WERI-Rb-1 (cell line): Measurements from ENCODE around the gene GDPD5.

Experiments
- DNase-seq: peaks from one replicate; pipeline ENCODE4 v3.0.0-alpha.2; 2020
- H3K27ac ChIP-seq: fragments of 250-450 bp; sonication (Bioruptor Pico); 2 replicates; pipeline ENCODE4 v1.5.1; 2020; ENCODE audit warnings: mild to moderate bottlenecking, moderate library complexity
- H3K27me3 ChIP-seq: fragments of 250-450 bp; sonication (Bioruptor Pico); 2 replicates; pipeline ENCODE4 v1.5.1; 2021; ENCODE audit warnings: mild to moderate bottlenecking, low read depth, moderate library complexity; ENCODE audit not compliant: insufficient read depth, severe bottlenecking
- H3K36me3 ChIP-seq: fragments of 250-450 bp; sonication (Bioruptor Pico); 2 replicates; pipeline ENCODE4 v1.5.1; 2020; ENCODE audit warnings: mild to moderate bottlenecking, moderate library complexity
- H3K4me3 ChIP-seq: 2 replicates; pipeline ENCODE4 v1.5.1; 2011; ENCODE audit warnings: low read depth, mild to moderate bottlenecking, control low read depth, low read length
- H3K9me3 ChIP-seq: fragments of 250-450 bp; sonication (Bioruptor Pico); 2 replicates; pipeline ENCODE4 v1.5.1; 2021; ENCODE audit warnings: mild to moderate bottlenecking, moderate library complexity; ENCODE audit not compliant: severe bottlenecking
- CTCF ChIP-seq: IDR thresholded peaks from 2 replicates; pipeline ENCODE4 v1.5.1; 2011; ENCODE audit warnings: low read depth, mild to moderate bottlenecking, control low read depth, inconsistent platforms, low read length

Gene GDPD5

DNA sequence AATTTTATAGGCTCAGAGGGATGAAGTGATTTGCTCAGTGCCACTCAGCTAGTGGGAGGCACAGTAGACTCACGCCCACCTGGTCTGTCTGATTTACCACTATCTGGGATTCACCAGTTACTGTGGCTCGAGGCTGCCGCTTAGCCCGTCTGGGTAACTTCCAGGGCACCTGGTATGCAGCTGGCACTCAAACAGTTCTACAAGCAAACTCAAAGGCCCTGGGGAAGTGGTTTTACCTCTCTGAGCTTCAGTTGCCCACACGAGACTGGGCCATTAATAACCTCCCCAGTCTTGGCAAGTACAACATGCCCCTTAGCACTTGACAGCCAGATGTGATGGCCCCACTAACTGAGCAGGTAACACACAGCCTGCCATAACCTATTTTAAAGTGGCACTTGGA is 2.6 kb downstream of the GDPD5 start:
- H3K27ac ChIP-seq = peak overlapping the region; percentile 83
- H3K36me3 ChIP-seq = peaks cover 3% of the 10 kb centered on the region
- TF ChIP-seq CTCF = no peak
- no peak overlapping the region for H3K4me3 ChIP-seq
- DNase-seq = no peak
- H3K9me3 ChIP-seq = no peaks in the 10 kb centered on the region
- no peaks in the 10 kb centered on the region for H3K27me3 ChIP-seq

GRCh38 chr11:75522286-75523044 is 3.3 kb downstream of the GDPD5 start:
- no peaks in the 10 kb centered on the region for H3K27me3 ChIP-seq
- H3K9me3 ChIP-seq = no peaks in the 10 kb centered on the region
- peaks cover 3% of the 10 kb centered on the region for H3K36me3 ChIP-seq

DNA sequence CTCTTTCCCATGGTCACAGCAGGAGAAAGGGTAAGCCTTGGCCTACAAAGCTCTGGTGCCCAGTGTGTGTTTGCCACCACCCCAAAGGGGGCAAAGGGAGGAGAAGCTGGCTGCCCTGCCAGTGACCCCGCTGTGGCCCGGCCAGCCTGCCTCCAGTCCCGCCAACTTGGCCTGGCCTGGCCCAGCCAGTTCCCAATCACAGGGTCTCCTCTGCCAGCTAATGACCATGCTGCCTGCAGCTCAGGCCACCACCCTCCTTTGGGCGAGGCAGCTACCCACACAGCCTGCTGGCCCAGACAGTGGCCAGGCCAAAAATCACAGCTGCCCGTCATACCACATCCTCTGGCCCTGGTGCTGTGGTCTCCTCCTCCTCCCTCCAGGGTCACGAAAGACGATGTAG is 5.1 kb downstream of the GDPD5 start:
- no peak for DNase-seq
- H3K27me3 ChIP-seq = no peaks in the 10 kb centered on the region
- H3K9me3 ChIP-seq = no peaks in the 10 kb centered on the region
- peaks cover 10% of the 10 kb centered on the region for H3K36me3 ChIP-seq
- H3K4me3 ChIP-seq = no peak overlapping the region
- TF ChIP-seq CTCF = no peak
- peak overlapping the region; percentile 25 for H3K27ac ChIP-seq

More at GRCh38 chr11:75522286-75523044, 3.3 kb downstream of the GDPD5 start:
- peak; percentile 86 for DNase-seq
- Histone ChIP-seq H3K4me3 (no peak overlapping the region), H3K27ac (peak overlapping the region; percentile 83)
- TF ChIP-seq CTCF = no peak

DNA sequence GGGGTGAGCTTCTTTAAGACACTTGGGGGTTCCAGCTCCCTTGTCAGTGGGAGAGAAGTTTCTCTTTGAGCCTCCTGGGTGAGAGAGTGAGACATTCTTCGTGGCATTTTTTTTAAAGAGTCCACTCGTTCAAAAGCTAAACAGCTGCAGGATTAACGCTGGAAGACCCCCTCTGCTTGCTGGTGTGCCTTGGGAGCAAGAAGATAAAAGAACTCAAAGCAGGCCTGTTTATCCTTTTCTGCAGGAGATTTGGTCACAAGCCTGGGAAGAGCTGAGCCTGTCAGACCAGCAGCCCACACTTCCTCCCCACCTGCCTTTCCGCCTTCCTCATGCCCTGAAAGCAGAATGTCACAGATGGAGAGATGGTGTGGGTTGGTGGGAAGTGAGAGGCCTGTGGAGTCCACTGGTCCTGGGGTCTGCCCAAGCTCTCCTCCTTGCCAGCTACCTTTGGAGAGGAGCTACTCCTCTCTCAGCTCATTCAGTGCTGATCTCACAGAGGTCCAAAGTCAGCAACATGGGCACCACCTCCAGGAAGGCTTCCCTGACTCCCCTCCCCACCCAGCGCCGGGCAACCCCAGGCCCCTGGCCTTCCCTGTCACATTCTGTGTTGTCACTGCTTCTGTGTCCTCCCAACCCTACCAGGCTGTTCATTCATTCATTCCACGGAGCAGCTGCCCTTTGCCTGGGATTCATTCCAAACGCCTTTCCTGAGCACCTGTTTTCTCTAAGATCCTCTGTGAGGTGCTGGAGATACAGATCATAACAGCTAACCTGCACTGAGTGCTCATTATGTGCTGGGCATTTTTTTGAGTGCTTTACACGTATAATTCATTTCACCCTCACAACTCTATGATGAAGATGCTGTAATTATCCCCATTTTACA is 6.7 kb downstream of the GDPD5 start:
- H3K9me3 ChIP-seq = no peaks in the 10 kb centered on the region
- no peaks in the 10 kb centered on the region for H3K27me3 ChIP-seq
- H3K27ac ChIP-seq = peak overlapping the region; percentile 31; the same call in 1 of the 2 replicates
- H3K36me3 ChIP-seq = peaks cover 16% of the 10 kb centered on the region
- no peak overlapping the region for H3K4me3 ChIP-seq
- DNase-seq = no peak
- TF ChIP-seq CTCF = no peak

DNA sequence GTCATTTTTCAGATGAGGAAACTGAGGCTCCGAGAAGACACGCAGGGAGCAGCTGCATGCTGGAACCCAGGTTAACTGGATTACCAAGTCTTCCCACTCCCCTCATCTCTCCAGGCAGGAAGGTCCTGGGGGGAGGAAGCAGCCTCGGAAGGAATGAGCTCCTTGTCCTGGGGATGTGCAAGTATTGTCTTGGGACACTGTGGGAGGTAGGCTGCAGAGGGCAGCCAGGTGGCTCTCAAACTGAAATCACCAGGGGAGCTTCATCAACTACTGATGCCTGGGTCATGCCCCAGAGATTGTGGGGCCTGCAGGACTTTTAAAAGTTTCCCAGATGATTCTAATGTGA is 7.6 kb downstream of the GDPD5 start:
- Histone ChIP-seq H3K27ac (0 out of 2 replicates have a peak overlapping the region, but pooled peaks have one; percentile 31), H3K4me3 (no peak overlapping the region), H3K27me3 (no peaks in the 10 kb centered on the region), H3K36me3 (peaks cover 16% of the 10 kb centered on the region), H3K9me3 (no peaks in the 10 kb centered on the region)
- DNase-seq = no peak
- no peak for TF ChIP-seq CTCF
